H1 (cell line): ENCODE data around the gene BAZ2B. TPM values are rescaled to one million over a fixed set of nuclear protein-coding genes. Genes with fewer than 3 reads are reported as not detected.

ENCODE experiments used
- BACH1 ChIP-seq: IDR thresholded peaks from 2 replicates; pipeline ENCODE4 v1.6.1; 2012; ENCODE audit warnings: low read length, improper control_type of control experiment
- BRCA1 ChIP-seq: IDR thresholded peaks from 2 replicates; pipeline ENCODE4 v1.6.1; 2012; ENCODE audit warnings: low read depth, low read length, improper control_type of control experiment
- CHD7 ChIP-seq: fragments of 300-600 bp; sonication (generic); IDR thresholded peaks from 2 replicates; pipeline ENCODE4 v1.7.1; 2012; ENCODE audit warnings: low read length, moderate library complexity, mild to moderate bottlenecking, inconsistent platforms; ENCODE audit not compliant: insufficient replicate concordance
- EGR1 ChIP-seq: IDR thresholded peaks from 2 replicates; pipeline ENCODE4 v1.6.1; 2011; ENCODE audit warnings: low read depth, low read length, borderline replicate concordance
- GABPA ChIP-seq: IDR thresholded peaks from 2 replicates; pipeline ENCODE4 v1.6.1; 2011; ENCODE audit warnings: mild to moderate bottlenecking, low read length, moderate library complexity, borderline replicate concordance; ENCODE audit not compliant: insufficient read depth
- JUN ChIP-seq: IDR thresholded peaks from 2 replicates; pipeline ENCODE4 v1.6.1; 2011; ENCODE audit warnings: low read depth, mild to moderate bottlenecking, improper control_type of control experiment, low read length
- SP2 ChIP-seq: IDR thresholded peaks from 2 replicates; pipeline ENCODE4 v1.6.1; 2012; ENCODE audit warnings: mild to moderate bottlenecking, low read length, inconsistent platforms
- SP4 ChIP-seq: IDR thresholded peaks from 2 replicates; pipeline ENCODE4 v1.6.1; 2012; ENCODE audit warnings: low read length, inconsistent platforms
- SRF ChIP-seq: IDR thresholded peaks from 2 replicates; pipeline ENCODE4 v1.6.1; 2011; ENCODE audit warnings: mild to moderate bottlenecking, low read depth, low read length, moderate library complexity
- polyA plus RNA-seq, 7 experiments: library from polyadenylated mRNA; depleted of rRNA in 3 of 7; stranded (reverse) in 5 of 7; unstranded in 2 of 7; fragments of >200 nt in 5 of 7; fragments of 200-250 nt in 2 of 7; gene quantifications; 1 replicate in 5 of 7; 2 replicates in 1 of 7; 4 replicates in 1 of 7; pipeline versions ENCODE4 v1.2.1 to v1.2.3, GENCODE V29; 2011 to 2013; ENCODE audit warnings: missing spikeins in 2 of 7, mixed read lengths in 2 of 7
- total RNA-seq: library from RNA; stranded (reverse); fragmentation: NEBNext Ultra II Directional; extraction: Animal tissue kit (Norgen Biotek cat#: 25700); gene quantifications from 2 replicates; pipeline ENCODE4 v1.2.1, GENCODE V29; 2021

The BAZ2B gene
- total and polyA plus RNA-seq, 2 of the 8 experiments (the other 6 are each of a cell fraction or from before 2014, with no cell fraction given) = 15.2 to 46.3 TPM

- TF ChIP-seq CHD7 = no peak
- no peak for TF ChIP-seq BACH1
- TF ChIP-seq SRF = no peak
- no peak for TF ChIP-seq SP2
- TF ChIP-seq BRCA1 = no peak
- TF ChIP-seq SP4 = no peak
- TF ChIP-seq JUN = no peak
- no peak for TF ChIP-seq GABPA
- no peak for TF ChIP-seq EGR1
Observed at GRCh38 chr2:159411460-159411859, 204.9 kb downstream of the BAZ2B start (continued).
